HL-60 (cell line): ENCODE data around the gene ADCYAP1R1.

Experiments used
- CTCF ChIP-seq: IDR thresholded peaks from one replicate; pipeline ENCODE4 v1.5.1; 2011; ENCODE audit warnings: low read length, control low read depth, inconsistent platforms; ENCODE audit not compliant: insufficient read depth
- POLR2AphosphoS5 ChIP-seq: IDR thresholded peaks from 2 replicates; pipeline ENCODE4 v1.6.1; 2012; ENCODE audit warnings: low read depth

GRCh38 chr7:31067491-31067890 lies 15.4 kb downstream of the ADCYAP1R1 start:
- TF ChIP-seq CTCF: no peak
- TF ChIP-seq POLR2AphosphoS5: no peak
